Measurements from ENCODE around the gene PPFIA1.

Gene PPFIA1

DNA sequence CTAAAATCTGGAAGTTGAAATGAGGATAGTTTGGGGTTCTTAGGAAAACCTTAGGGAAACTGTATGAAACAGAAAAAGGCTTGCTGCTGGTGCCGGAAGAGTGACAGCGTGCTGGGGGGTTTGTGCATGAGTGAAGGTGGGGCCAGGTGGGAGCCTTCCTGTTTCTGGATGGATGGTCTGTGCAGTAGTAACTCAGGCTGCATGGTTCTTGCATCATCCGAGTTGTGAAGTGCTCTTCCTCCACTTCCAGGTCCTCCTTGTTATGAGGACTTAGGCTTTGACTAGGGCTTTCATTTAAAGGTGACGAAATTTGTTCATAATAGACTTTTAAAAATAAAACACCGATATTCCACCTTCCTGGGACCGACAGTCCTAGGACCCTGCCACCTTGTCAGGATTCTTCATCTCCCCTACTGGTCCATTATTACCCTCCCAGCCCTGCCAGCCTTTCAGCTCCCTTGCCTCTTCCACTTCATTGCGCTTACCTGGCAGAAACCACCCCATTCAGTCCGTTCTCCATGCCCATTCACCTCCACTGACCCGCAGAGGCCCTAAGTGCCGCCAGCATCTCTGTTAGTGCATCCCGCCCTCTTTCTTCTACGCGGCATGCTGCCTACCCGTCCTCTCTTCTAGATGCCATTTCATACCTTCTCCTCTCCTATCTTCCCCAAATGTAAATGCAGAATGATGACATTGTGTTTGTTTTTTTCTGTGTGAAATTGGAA is 47.3 kb downstream of the PPFIA1 start:
- 0 out of 2 replicates have a peak overlapping the region, but pooled peaks have one; percentile 7 for H3K27ac ChIP-seq (replicated peaks)
- no peaks in the 10 kb centered on the region for H3K27me3 ChIP-seq (ENCODE audit: insufficient read depth, poor library complexity, severe bottlenecking)
- H3K4me3 ChIP-seq (replicated peaks; ENCODE audit: insufficient read depth, low read length), result no peak overlapping the region
- peak; percentile 57 to 63 for DNase-seq (ENCODE audit: low read depth in 1 of 2, low spot score in 1 of 2)
- peak; percentile 33; the same call in 1 of the 2 replicates for TF ChIP-seq SPI1 (IDR thresholded peaks at IDR 0.05; ENCODE audit: borderline replicate concordance, low read depth)
- no peak for TF ChIP-seq GABPA (IDR thresholded peaks at IDR 0.05; ENCODE audit: low read depth)

- no peak overlapping the region for H3K27ac ChIP-seq (replicated peaks)
- DNase-seq (ENCODE audit: low read depth in 1 of 2, low spot score in 1 of 2), result no peak
Measured at GRCh38 chr11:70319396-70320076, 49.0 kb downstream of the PPFIA1 start.

DNA sequence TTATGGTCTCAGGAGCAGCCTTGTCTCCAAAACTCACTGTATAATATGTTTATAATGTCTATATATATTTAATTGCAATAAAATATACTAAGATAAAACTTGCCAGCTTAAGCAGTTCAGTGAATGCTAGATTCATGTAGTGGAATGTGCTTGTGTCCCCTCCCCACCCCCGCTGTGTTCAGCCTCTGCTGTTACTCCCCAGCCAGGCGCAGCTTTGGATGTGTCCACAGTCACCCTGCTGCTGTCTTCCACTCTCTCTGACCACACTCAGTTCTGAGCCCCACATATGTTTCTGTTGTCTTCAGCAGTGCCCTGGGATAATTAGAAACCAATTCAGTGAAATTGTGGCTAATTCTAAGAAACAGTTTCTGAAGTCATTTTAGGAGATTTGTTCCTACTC is 52.2 kb downstream of the PPFIA1 start:
- Histone ChIP-seq H3K27me3 (ENCODE audit: insufficient read depth, poor library complexity, severe bottlenecking) (no peaks in the 10 kb centered on the region), H3K27ac (replicated peaks) (no peak overlapping the region), H3K4me3 (replicated peaks; ENCODE audit: insufficient read depth, low read length) (no peak overlapping the region)
- TF ChIP-seq POLR2AphosphoS5 (IDR thresholded peaks at IDR 0.05; ENCODE audit: low read depth) (no peak), SPI1 (IDR thresholded peaks at IDR 0.05; ENCODE audit: borderline replicate concordance, low read depth) (no peak), GABPA (IDR thresholded peaks at IDR 0.05; ENCODE audit: low read depth) (no peak)
- TF ChIP-seq, protein P1, sequence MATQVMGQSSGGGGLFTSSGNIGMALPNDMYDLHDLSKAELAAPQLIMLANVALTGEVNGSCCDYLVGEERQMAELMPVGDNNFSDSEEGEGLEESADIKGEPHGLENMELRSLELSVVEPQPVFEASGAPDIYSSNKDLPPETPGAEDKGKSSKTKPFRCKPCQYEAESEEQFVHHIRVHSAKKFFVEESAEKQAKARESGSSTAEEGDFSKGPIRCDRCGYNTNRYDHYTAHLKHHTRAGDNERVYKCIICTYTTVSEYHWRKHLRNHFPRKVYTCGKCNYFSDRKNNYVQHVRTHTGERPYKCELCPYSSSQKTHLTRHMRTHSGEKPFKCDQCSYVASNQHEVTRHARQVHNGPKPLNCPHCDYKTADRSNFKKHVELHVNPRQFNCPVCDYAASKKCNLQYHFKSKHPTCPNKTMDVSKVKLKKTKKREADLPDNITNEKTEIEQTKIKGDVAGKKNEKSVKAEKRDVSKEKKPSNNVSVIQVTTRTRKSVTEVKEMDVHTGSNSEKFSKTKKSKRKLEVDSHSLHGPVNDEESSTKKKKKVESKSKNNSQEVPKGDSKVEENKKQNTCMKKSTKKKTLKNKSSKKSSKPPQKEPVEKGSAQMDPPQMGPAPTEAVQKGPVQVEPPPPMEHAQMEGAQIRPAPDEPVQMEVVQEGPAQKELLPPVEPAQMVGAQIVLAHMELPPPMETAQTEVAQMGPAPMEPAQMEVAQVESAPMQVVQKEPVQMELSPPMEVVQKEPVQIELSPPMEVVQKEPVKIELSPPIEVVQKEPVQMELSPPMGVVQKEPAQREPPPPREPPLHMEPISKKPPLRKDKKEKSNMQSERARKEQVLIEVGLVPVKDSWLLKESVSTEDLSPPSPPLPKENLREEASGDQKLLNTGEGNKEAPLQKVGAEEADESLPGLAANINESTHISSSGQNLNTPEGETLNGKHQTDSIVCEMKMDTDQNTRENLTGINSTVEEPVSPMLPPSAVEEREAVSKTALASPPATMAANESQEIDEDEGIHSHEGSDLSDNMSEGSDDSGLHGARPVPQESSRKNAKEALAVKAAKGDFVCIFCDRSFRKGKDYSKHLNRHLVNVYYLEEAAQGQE (IDR thresholded peaks at IDR 0.05; ENCODE audit: insufficient replicate concordance, low read depth), result no peak
- TF ChIP-seq, protein P2, sequence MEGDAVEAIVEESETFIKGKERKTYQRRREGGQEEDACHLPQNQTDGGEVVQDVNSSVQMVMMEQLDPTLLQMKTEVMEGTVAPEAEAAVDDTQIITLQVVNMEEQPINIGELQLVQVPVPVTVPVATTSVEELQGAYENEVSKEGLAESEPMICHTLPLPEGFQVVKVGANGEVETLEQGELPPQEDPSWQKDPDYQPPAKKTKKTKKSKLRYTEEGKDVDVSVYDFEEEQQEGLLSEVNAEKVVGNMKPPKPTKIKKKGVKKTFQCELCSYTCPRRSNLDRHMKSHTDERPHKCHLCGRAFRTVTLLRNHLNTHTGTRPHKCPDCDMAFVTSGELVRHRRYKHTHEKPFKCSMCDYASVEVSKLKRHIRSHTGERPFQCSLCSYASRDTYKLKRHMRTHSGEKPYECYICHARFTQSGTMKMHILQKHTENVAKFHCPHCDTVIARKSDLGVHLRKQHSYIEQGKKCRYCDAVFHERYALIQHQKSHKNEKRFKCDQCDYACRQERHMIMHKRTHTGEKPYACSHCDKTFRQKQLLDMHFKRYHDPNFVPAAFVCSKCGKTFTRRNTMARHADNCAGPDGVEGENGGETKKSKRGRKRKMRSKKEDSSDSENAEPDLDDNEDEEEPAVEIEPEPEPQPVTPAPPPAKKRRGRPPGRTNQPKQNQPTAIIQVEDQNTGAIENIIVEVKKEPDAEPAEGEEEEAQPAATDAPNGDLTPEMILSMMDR (IDR thresholded peaks at IDR 0.05; ENCODE audit: insufficient read depth, low read length), result no peak
- DNase-seq (ENCODE audit: low read depth in 1 of 2, low spot score in 1 of 2), result no peak

More at GRCh38 chr11:70319396-70320076, 49.0 kb downstream of the PPFIA1 start:
- TF ChIP-seq, protein P1 (IDR thresholded peaks at IDR 0.05; ENCODE audit: insufficient replicate concordance, low read depth), result no peak
- TF ChIP-seq, protein P2 (IDR thresholded peaks at IDR 0.05; ENCODE audit: insufficient read depth, low read length), result no peak
- no peak for TF ChIP-seq POLR2AphosphoS5 (IDR thresholded peaks at IDR 0.05; ENCODE audit: low read depth)
- TF ChIP-seq SPI1 (IDR thresholded peaks at IDR 0.05; ENCODE audit: borderline replicate concordance, low read depth), result no peak
- TF ChIP-seq GABPA (IDR thresholded peaks at IDR 0.05; ENCODE audit: low read depth), result no peak
- no peak overlapping the region for H3K4me3 ChIP-seq (replicated peaks; ENCODE audit: insufficient read depth, low read length)
- no peaks in the 10 kb centered on the region for H3K27me3 ChIP-seq (ENCODE audit: insufficient read depth, poor library complexity, severe bottlenecking)

DNA sequence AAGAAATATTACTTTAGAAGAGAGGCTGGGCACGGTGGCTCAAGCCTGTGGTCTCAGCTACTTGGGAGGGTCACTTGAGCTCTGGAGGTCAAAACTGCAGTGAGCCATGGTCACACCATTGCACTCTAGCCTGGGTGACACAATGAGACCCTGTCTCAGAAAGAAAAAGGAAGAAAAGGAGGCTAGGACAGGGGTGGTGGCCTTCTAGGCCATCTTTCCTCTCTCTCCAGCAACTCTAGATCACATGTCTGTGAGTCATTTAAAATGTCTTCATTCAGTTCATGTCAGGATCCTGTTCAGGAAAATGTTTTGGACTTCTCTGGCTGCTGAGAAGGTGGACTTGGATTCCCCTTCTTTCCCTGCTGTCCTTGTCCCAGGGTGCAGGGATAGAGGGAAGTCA is 53.3 kb downstream of the PPFIA1 start:
- Histone ChIP-seq H3K4me3 (replicated peaks; ENCODE audit: insufficient read depth, low read length) (no peak overlapping the region), H3K27ac (replicated peaks) (no peak overlapping the region), H3K27me3 (ENCODE audit: insufficient read depth, poor library complexity, severe bottlenecking) (no peaks in the 10 kb centered on the region)
- TF ChIP-seq, protein P2 (IDR thresholded peaks at IDR 0.05; ENCODE audit: insufficient read depth, low read length), result no peak
- TF ChIP-seq POLR2AphosphoS5 (IDR thresholded peaks at IDR 0.05; ENCODE audit: low read depth) (no peak), GABPA (IDR thresholded peaks at IDR 0.05; ENCODE audit: low read depth) (no peak), SPI1 (IDR thresholded peaks at IDR 0.05; ENCODE audit: borderline replicate concordance, low read depth) (no peak)
- TF ChIP-seq, protein P1 (IDR thresholded peaks at IDR 0.05; ENCODE audit: insufficient replicate concordance, low read depth), result no peak
- DNase-seq (ENCODE audit: low read depth in 1 of 2, low spot score in 1 of 2), result no peak

Measured in HL-60 (cell line).